Measurements from ENCODE around the gene ATP10B. TPM values are rescaled to one million over a fixed set of nuclear protein-coding genes. Genes with fewer than 3 reads are reported as not detected.

The ATP10B gene
- total RNA-seq, 2 donors from 2014 or later, result 162 to 232 TPM

DNA sequence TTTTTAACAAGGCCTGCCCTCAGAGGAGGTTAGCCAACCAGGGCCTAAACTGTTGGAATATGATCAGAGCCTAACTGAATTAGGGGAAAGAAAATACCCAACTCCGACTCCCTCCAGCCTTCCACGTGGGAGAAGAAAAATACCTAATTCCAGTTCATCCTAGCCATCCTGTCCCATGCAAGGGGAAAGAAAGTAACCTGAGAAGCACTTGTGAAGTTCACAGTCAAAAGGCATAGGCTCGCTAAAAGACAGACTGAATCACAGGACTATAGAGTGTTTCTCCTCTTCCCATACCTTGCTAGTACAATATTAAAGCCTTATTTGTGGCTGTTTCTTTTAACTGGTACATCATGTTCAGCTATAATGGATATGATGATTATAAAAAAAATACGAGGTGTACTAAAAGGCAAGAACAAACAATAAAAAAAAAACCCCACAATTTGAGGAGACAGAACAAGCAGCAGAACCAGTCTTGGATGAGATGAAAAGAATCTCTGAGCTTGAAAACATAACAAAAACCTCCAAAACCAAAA is 18.0 kb upstream of the ATP10B start:
- H3K4me1 ChIP-seq, result no peaks in the 10 kb centered on the region
- no peaks in the 10 kb centered on the region for H3K36me3 ChIP-seq
- TF ChIP-seq, protein P1, sequence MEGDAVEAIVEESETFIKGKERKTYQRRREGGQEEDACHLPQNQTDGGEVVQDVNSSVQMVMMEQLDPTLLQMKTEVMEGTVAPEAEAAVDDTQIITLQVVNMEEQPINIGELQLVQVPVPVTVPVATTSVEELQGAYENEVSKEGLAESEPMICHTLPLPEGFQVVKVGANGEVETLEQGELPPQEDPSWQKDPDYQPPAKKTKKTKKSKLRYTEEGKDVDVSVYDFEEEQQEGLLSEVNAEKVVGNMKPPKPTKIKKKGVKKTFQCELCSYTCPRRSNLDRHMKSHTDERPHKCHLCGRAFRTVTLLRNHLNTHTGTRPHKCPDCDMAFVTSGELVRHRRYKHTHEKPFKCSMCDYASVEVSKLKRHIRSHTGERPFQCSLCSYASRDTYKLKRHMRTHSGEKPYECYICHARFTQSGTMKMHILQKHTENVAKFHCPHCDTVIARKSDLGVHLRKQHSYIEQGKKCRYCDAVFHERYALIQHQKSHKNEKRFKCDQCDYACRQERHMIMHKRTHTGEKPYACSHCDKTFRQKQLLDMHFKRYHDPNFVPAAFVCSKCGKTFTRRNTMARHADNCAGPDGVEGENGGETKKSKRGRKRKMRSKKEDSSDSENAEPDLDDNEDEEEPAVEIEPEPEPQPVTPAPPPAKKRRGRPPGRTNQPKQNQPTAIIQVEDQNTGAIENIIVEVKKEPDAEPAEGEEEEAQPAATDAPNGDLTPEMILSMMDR (IDR thresholded peaks at IDR 0.05), result no peak
- no peak overlapping the region for H3K4me3 ChIP-seq
- H3K9me3 ChIP-seq, result no peaks in the 10 kb centered on the region
- no peak for DNase-seq
- no peak overlapping the region for H3K9ac ChIP-seq (ENCODE audit: low read depth in 2 of 2, low read length in 2 of 2)
- no peaks in the 10 kb centered on the region for H3K27me3 ChIP-seq
- H3K27ac ChIP-seq, result no peak overlapping the region
- intact Hi-C loops (cut with DNase I), result no loop called here

DNA sequence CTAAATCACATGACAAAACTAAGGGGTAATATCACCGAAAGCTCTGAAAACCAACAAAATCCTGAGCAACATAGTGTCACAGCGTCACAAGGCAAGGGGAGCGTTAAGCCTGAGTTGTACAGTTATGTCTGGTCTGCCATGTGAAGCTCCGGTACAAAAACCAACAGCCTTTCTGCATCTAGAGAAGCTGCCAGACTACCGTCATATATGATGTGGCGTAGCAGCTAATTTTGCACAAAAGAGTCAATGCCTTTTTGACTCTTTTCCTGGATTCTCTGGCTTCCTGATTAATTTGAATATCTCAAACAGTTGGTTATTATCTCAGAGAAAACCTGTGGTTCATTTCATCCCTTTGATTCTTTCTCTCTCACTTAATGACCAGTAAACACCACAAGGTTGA is 16.0 kb upstream of the ATP10B start:
- no peaks in the 10 kb centered on the region for H3K9me3 ChIP-seq
- H3K27me3 ChIP-seq, result no peaks in the 10 kb centered on the region
- no peak for DNase-seq
- no peaks in the 10 kb centered on the region for H3K36me3 ChIP-seq
- TF ChIP-seq, protein P1 (IDR thresholded peaks at IDR 0.05), result no peak
- H3K27ac ChIP-seq, result no peak overlapping the region
- intact Hi-C loops (cut with DNase I), result no loop called here
- no peak overlapping the region for H3K9ac ChIP-seq (ENCODE audit: low read depth in 2 of 2, low read length in 2 of 2)
- H3K4me1 ChIP-seq, result no peaks in the 10 kb centered on the region
- H3K4me3 ChIP-seq, result no peak overlapping the region

DNA sequence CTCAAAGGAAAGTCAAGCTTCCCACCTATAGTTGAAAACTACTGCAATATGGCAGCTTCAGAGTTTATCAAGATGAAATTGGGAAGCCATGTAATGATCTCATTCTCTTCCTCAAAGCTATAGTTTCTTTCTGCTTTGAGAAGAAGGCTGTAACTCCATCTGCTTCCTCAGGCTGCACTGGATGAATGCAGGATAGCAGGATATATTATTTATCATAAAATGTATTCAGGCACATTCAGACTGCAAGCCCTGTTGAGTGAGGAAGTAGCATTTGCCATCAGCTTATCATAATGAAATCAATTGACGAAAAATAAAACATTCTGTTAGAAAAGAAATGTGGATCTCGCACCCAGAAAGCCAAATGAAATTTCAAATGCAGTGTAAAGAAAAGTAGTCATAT is 560 bp downstream of the ATP10B start:
- Histone ChIP-seq H3K4me3 (no peak overlapping the region), H3K27ac (no peak overlapping the region)
- intact Hi-C loops (cut with DNase I), result no loop called here

DNA sequence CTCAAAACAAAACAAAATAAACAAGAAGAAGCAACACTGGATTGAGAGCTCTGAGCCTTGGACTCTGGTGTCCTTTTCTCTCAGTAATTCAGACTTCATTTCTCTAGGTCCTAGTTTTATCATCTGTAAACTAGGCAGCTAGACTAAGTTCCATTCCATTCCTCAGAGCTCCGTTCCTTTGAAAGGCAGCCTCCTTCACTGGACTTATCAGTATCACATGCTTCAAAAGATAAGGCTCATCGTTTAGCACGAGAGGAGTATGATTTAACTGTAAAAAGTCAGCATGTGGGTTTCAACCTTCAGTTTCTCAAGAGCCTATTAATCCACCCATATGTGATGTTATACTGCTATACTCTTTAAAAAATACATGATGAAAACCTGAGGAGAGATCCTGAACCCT is 1.6 kb downstream of the ATP10B start:
- Histone ChIP-seq H3K36me3 (no peaks in the 10 kb centered on the region), H3K4me3 (no peak overlapping the region), H3K9ac (ENCODE audit: low read depth in 2 of 2, low read length in 2 of 2) (no peak overlapping the region), H3K9me3 (no peaks in the 10 kb centered on the region), H3K27ac (no peak overlapping the region), H3K27me3 (no peaks in the 10 kb centered on the region), H3K4me1 (no peaks in the 10 kb centered on the region)
- DNase-seq, result no peak
- TF ChIP-seq, protein P1 (IDR thresholded peaks at IDR 0.05), result no peak
- intact Hi-C loops (cut with DNase I), result no loop called here

More for the DNA sequence above, 560 bp downstream of the ATP10B start:
- Histone ChIP-seq H3K4me1 (no peaks in the 10 kb centered on the region), H3K9me3 (no peaks in the 10 kb centered on the region), H3K27me3 (no peaks in the 10 kb centered on the region), H3K36me3 (no peaks in the 10 kb centered on the region), H3K9ac (ENCODE audit: low read depth in 2 of 2, low read length in 2 of 2) (no peak overlapping the region)
- no peak for DNase-seq
- TF ChIP-seq, protein P1 (IDR thresholded peaks at IDR 0.05), result no peak

DNA sequence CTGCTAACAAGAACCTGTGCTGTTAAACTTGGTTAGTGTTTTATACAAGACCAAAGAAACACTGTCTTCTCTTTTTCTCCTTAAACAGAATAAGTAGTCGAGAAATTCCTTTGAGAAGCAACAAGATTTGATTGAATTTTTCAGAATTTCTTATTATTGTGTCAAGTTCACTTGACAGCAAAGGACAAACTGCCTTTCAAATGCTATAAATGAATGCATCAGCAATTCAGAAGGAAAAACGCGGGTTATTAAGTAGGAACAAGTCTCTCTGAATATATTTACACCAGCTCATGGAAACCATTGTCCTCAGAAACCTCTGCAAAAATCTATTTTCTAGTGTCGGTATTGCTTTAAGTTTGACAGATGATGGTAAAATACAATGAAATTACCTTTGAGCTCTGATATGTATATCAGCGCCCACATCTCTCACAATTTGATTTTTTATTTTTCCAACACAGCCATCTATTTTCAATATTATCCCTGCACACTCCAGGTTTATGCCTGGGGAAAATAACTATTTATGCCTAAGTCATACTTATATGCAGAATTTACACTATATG is 4.4 kb downstream of the ATP10B start:
- Histone ChIP-seq H3K27me3 (no peaks in the 10 kb centered on the region), H3K9me3 (no peaks in the 10 kb centered on the region), H3K36me3 (no peaks in the 10 kb centered on the region), H3K27ac (no peak overlapping the region), H3K4me1 (no peaks in the 10 kb centered on the region), H3K4me3 (no peak overlapping the region), H3K9ac (ENCODE audit: low read depth in 2 of 2, low read length in 2 of 2) (no peak overlapping the region)
- TF ChIP-seq, protein P1 (IDR thresholded peaks at IDR 0.05), result no peak
- intact Hi-C loops (cut with DNase I), result no loop called here
- DNase-seq, result no peak
